Measurements from ENCODE around the gene CCDC74B.

DNA sequence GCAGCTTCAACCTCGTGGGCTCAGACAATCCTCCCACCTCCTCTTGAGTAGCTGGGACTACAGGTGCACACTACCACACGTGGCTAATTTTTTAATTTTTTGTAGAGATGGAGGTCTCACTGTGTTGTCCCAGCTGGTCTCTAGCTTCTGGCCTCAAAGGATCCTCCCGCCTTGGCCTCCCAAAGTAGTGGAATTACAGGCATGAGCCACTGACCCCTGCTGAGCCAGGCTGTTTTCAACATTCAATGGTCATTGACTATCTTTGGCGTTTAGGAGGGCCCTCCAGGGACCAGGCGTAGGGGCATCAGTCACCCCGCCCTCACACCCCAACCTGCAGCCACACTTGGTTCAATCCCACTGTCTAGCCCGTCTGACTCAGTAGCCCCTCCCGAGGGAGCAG lies 42.4 kb upstream of the CCDC74B start:
- TF ChIP-seq RARB (CRISPR knock-in tag; IDR thresholded peaks at IDR 0.05): no peak
- TF ChIP-seq, protein P1, sequence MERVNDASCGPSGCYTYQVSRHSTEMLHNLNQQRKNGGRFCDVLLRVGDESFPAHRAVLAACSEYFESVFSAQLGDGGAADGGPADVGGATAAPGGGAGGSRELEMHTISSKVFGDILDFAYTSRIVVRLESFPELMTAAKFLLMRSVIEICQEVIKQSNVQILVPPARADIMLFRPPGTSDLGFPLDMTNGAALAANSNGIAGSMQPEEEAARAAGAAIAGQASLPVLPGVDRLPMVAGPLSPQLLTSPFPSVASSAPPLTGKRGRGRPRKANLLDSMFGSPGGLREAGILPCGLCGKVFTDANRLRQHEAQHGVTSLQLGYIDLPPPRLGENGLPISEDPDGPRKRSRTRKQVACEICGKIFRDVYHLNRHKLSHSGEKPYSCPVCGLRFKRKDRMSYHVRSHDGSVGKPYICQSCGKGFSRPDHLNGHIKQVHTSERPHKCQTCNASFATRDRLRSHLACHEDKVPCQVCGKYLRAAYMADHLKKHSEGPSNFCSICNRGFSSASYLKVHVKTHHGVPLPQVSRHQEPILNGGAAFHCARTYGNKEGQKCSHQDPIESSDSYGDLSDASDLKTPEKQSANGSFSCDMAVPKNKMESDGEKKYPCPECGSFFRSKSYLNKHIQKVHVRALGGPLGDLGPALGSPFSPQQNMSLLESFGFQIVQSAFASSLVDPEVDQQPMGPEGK (CRISPR knock-in tag; IDR thresholded peaks at IDR 0.05; ENCODE audit: borderline replicate concordance): no peak
- TF ChIP-seq PPARA (CRISPR knock-in tag; IDR thresholded peaks at IDR 0.05; ENCODE audit: borderline replicate concordance): no peak
- no peak for TF ChIP-seq ARNTL (CRISPR knock-in tag; IDR thresholded peaks at IDR 0.05; ENCODE audit: borderline replicate concordance, low read depth)
- TF ChIP-seq, protein P2, sequence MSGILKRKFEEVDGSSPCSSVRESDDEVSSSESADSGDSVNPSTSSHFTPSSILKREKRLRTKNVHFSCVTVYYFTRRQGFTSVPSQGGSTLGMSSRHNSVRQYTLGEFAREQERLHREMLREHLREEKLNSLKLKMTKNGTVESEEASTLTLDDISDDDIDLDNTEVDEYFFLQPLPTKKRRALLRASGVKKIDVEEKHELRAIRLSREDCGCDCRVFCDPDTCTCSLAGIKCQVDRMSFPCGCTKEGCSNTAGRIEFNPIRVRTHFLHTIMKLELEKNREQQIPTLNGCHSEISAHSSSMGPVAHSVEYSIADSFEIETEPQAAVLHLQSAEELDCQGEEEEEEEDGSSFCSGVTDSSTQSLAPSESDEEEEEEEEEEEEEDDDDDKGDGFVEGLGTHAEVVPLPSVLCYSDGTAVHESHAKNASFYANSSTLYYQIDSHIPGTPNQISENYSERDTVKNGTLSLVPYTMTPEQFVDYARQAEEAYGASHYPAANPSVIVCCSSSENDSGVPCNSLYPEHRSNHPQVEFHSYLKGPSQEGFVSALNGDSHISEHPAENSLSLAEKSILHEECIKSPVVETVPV (CRISPR knock-in tag; IDR thresholded peaks at IDR 0.05): no peak
- no peak for TF ChIP-seq BACH2 (CRISPR knock-in tag; IDR thresholded peaks at IDR 0.05; ENCODE audit: borderline replicate concordance)
- no peak for TF ChIP-seq ZFP3 (CRISPR knock-in tag; IDR thresholded peaks at IDR 0.05)
- TF ChIP-seq, protein P3, sequence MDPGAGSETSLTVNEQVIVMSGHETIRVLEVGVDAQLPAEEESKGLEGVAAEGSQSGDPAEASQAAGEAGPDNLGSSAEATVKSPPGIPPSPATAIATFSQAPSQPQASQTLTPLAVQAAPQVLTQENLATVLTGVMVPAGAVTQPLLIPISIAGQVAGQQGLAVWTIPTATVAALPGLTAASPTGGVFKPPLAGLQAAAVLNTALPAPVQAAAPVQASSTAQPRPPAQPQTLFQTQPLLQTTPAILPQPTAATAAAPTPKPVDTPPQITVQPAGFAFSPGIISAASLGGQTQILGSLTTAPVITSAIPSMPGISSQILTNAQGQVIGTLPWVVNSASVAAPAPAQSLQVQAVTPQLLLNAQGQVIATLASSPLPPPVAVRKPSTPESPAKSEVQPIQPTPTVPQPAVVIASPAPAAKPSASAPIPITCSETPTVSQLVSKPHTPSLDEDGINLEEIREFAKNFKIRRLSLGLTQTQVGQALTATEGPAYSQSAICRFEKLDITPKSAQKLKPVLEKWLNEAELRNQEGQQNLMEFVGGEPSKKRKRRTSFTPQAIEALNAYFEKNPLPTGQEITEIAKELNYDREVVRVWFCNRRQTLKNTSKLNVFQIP (CRISPR knock-in tag; IDR thresholded peaks at IDR 0.05; ENCODE audit: borderline replicate concordance, low read depth): no peak
- TF ChIP-seq ESRRG (CRISPR knock-in tag; IDR thresholded peaks at IDR 0.05): no peak
- no peak for TF ChIP-seq GLIS3 (CRISPR knock-in tag; IDR thresholded peaks at IDR 0.05)

Measured in SK-N-SH treated with all-trans-retinoic acid at 6 μM for 48 hours (cell line).